Inferior parietal cortex (tissue), 1 donor: ENCODE data around the gene ALDOA.
"Not testable (repeated sequence)": the region's sequence is repeated elsewhere in the genome, so short reads cannot be mapped to it uniquely, and the experiment has no call there.

Source experiments
- DNase-seq: peaks from one replicate; pipeline ENCODE4 v3.0.0-alpha.2; 2016; ENCODE audit errors: extremely low spot score

Gene ALDOA

GRCh38 chr16:30065102-30065942 lies at the start of gene ALDOA:
Gene ALDOA, plus strand, starts transcription at chr16:30065760. Its CDS starts 1,138 bp downstream, at chr16:30066898.
- peak; percentile 96 for DNase-seq

GRCh38 chr16:30016555-30017276 lies 48.8 kb upstream of the ALDOA start:
- DNase-seq = no peak

- DNase-seq = no peak
These were observed 48.3 kb upstream of the ALDOA start for GRCh38 chr16:30017277-30017656.

GRCh38 chr16:30017937-30018336 lies 47.6 kb upstream of the ALDOA start:
- not testable (repeated sequence) for DNase-seq

GRCh38 chr16:30018731-30019158 lies 46.8 kb upstream of the ALDOA start:
- peak; percentile 33 for DNase-seq

- no peak for DNase-seq
These were observed 42.7 kb upstream of the ALDOA start, which contains the start of gene C16orf92 for GRCh38 chr16:30022887-30023286. Gene C16orf92, plus strand, starts transcription at chr16:30023198. Its CDS starts 143 bp downstream, at chr16:30023341.

GRCh38 chr16:30023586-30023985 lies 42.0 kb upstream of the ALDOA start:
- DNase-seq = no peak

- no peak for DNase-seq
These were observed 41.1 kb upstream of the ALDOA start for GRCh38 chr16:30024451-30024850.

- no peak for DNase-seq
These were observed 40.4 kb upstream of the ALDOA start for GRCh38 chr16:30025156-30025555.

- DNase-seq = no peak
These were observed 40.0 kb upstream of the ALDOA start for GRCh38 chr16:30025574-30025973.

- DNase-seq = no peak
These were observed 39.1 kb upstream of the ALDOA start for GRCh38 chr16:30026449-30026848.

GRCh38 chr16:30027588-30028437 lies 37.7 kb upstream of the ALDOA start:
- no peak for DNase-seq

- DNase-seq = no peak
These were observed 37.0 kb upstream of the ALDOA start for GRCh38 chr16:30028438-30029076.

GRCh38 chr16:30030011-30030685 lies 35.4 kb upstream of the ALDOA start:
- no peak for DNase-seq

- DNase-seq = no peak
These were observed 34.6 kb upstream of the ALDOA start, which contains the start of gene TLCD3B for GRCh38 chr16:30030841-30031413. Gene TLCD3B, minus strand, starts transcription at chr16:30031271. Its CDS starts 744 bp downstream, at chr16:30030527.

- DNase-seq = no peak
These were observed 34.1 kb upstream of the ALDOA start for GRCh38 chr16:30031477-30031918.

- DNase-seq = peak; percentile 83
These were observed 33.3 kb upstream of the ALDOA start for GRCh38 chr16:30032083-30032819.

- DNase-seq = no peak
These were observed 32.3 kb upstream of the ALDOA start for GRCh38 chr16:30033270-30033669.

GRCh38 chr16:30040221-30040620 lies 25.3 kb upstream of the ALDOA start:
- DNase-seq = no peak
